Endothelial cell of umbilical vein (primary cell): Measurements from ENCODE around the gene NCOR1. TPM values are rescaled to one million over a fixed set of nuclear protein-coding genes. Genes with fewer than 3 reads are reported as not detected.
"Not testable (repeated sequence)": the region's sequence is repeated elsewhere in the genome, so short reads cannot be mapped to it uniquely, and the experiment has no call there.

Experiments used
- BruUV-seq: library from RNA; stranded (reverse); fragments of 400-500 nt; replicated peaks from 2 replicates; lab custom pipeline; 2021; lab: Mats Ljungman, UMichigan
- CTCF ChIA-PET: fragments of 300-600, 350-600 bp; sonication (Branson Sonifier 250); formaldehyde crosslinking; loops from one replicate; lab custom pipeline; 2021; ENCODE audit warnings: antibody characterized with exemption, inconsistent platforms; lab: Charles Lee
- POLR2A ChIA-PET: fragments of 300-600, 350-600 bp; sonication (Branson Sonifier 250); formaldehyde crosslinking; loops from one replicate; lab custom pipeline; 2021; ENCODE audit warnings: antibody characterized with exemption, inconsistent platforms; lab: Charles Lee
- DNase-seq: peaks from one replicate; pipeline ENCODE4 v3.0.0-alpha.2; 2011; ENCODE audit warnings: low read depth, low spot score
- FAIRE-seq: peaks from 2 replicates; lab custom pipeline; 2011; peaks lifted over from hg19 to GRCh38; lab: Jason Lieb, UNC
- H2AFZ ChIP-seq: 2 replicates; pipeline ENCODE4 v1.6.0; 2012; ENCODE audit warnings: low read depth, low read length, control low read depth, inconsistent platforms
- H3K27ac ChIP-seq: 2 replicates; pipeline ENCODE4 v1.5.1; 2011; ENCODE audit warnings: low read depth, mild to moderate bottlenecking, control low read depth, low read length, moderate library complexity; ENCODE audit not compliant: insufficient read depth
- H3K27me3 ChIP-seq, 2 experiments: 2 replicates each; pipeline versions ENCODE4 v1.6.0 to v1.6.1; 2011; ENCODE audit warnings: low read length in 2 of 2, mixed read lengths in 1 of 2; ENCODE audit not compliant: control insufficient read depth in 2 of 2, insufficient read depth in 2 of 2
- H3K36me3 ChIP-seq, 2 experiments: 2 replicates in 1 of 2; 3 replicates in 1 of 2; pipeline ENCODE4 v1.5.1; 2011; ENCODE audit warnings: low read length in 2 of 2, mild to moderate bottlenecking in 1 of 2, moderate library complexity in 1 of 2; ENCODE audit not compliant: control insufficient read depth in 2 of 2, insufficient read depth in 2 of 2; ENCODE audit errors: extremely low read depth in 1 of 2
- H3K4me1 ChIP-seq: 3 replicates; pipeline ENCODE4 v1.5.1; 2011; ENCODE audit warnings: mild to moderate bottlenecking, low read length; ENCODE audit not compliant: control insufficient read depth, insufficient read depth; ENCODE audit errors: extremely low read depth
- H3K4me2 ChIP-seq: 2 replicates; pipeline ENCODE4 v1.6.1; 2011; ENCODE audit warnings: low read length, control low read depth, mixed read lengths; ENCODE audit not compliant: insufficient read depth
- H3K4me3 ChIP-seq, 3 experiments: fragments of 200-600 bp in 1 of 3; sonication (generic), shearing (Covaris generic) in 1 of 3; replicated peaks in 1 of 3; 2 replicates each; pipeline ENCODE4 v1.5.1; 2011 to 2016; ENCODE audit warnings: control low read depth in 3 of 3, low read length in 3 of 3, mild to moderate bottlenecking in 2 of 3, inconsistent platforms in 1 of 3, low read depth in 1 of 3, moderate library complexity in 1 of 3; ENCODE audit not compliant: insufficient read depth in 1 of 3
- H3K79me2 ChIP-seq: 2 replicates; pipeline ENCODE4 v1.6.0; 2012; ENCODE audit warnings: low read length, inconsistent platforms; ENCODE audit not compliant: control insufficient read depth, insufficient read depth
- H3K9ac ChIP-seq: replicated peaks from 2 replicates; pipeline ENCODE3; 2011; ENCODE audit warnings: low read length, control low read depth; ENCODE audit not compliant: insufficient read depth; ENCODE audit errors: extremely low read depth
- H3K9me1 ChIP-seq: replicated peaks from 3 replicates; pipeline ENCODE4 v1.6.0; 2011; ENCODE audit warnings: mild to moderate bottlenecking, low read length; ENCODE audit not compliant: control insufficient read depth, insufficient read depth; ENCODE audit errors: extremely low read depth
- H3K9me3 ChIP-seq: replicated peaks from 2 replicates; pipeline ENCODE4 v1.5.1; 2012; ENCODE audit warnings: low read length, inconsistent platforms; ENCODE audit not compliant: control insufficient read depth, insufficient read depth
- H4K20me1 ChIP-seq: replicated peaks from 2 replicates; pipeline ENCODE3; 2011; ENCODE audit warnings: mild to moderate bottlenecking, low read length; ENCODE audit not compliant: control insufficient read depth, insufficient read depth; ENCODE audit errors: extremely low read depth
- EZH2 ChIP-seq: IDR thresholded peaks from 2 replicates; pipeline ENCODE4 v1.6.1; 2012; ENCODE audit warnings: borderline replicate concordance, low read depth, mild to moderate bottlenecking, moderate library complexity, low read length, inconsistent platforms; ENCODE audit not compliant: severe bottlenecking
- FOS ChIP-seq: IDR thresholded peaks from 2 replicates; pipeline ENCODE4 v1.6.1; 2011; ENCODE audit warnings: mild to moderate bottlenecking, low read length, moderate library complexity, borderline replicate concordance; ENCODE audit not compliant: insufficient read depth
- GATA2 ChIP-seq: IDR thresholded peaks from 2 replicates; pipeline ENCODE4 v1.7.0; 2011; ENCODE audit warnings: low read depth, mild to moderate bottlenecking, moderate library complexity, mixed read lengths, low read length; ENCODE audit not compliant: insufficient read length, insufficient read depth
- JUN ChIP-seq: IDR thresholded peaks from 2 replicates; pipeline ENCODE4 v1.6.1; 2011; ENCODE audit warnings: borderline replicate concordance, low read depth; ENCODE audit not compliant: insufficient read length, insufficient read depth
- MYC ChIP-seq: IDR thresholded peaks from one replicate; pipeline ENCODE4 v1.6.1; 2011; ENCODE audit warnings: mild to moderate bottlenecking, low read depth, low read length
- POLR2A ChIP-seq: IDR thresholded peaks from 2 replicates; pipeline ENCODE4 v1.6.1; 2012; ENCODE audit warnings: low read depth, mild to moderate bottlenecking, control low read depth, low read length
- POLR2AphosphoS5 ChIP-seq: IDR thresholded peaks from 2 replicates; pipeline ENCODE4 v1.6.1; 2012; ENCODE audit warnings: low read depth, mild to moderate bottlenecking, control low read depth, low read length, moderate library complexity; ENCODE audit not compliant: insufficient read depth
- dilution Hi-C: fragments of 300-500 bp; cut with MboI; formaldehyde crosslinking; loops from one replicate; pipeline ENCODE4 v1.15.0; 2019; ENCODE audit warnings: low sequenced_read_pairs; ENCODE audit not compliant: extremely low pct_ligation_motif_present
- intact Hi-C: fragments of 100-400 bp; cut with micrococcal nuclease; formaldehyde crosslinking; loops from one replicate; pipeline ENCODE4 v1.10.0; 2022
- polyA plus RNA-seq, 4 experiments: library from polyadenylated mRNA; depleted of rRNA in 3 of 4; stranded (reverse) in 3 of 4; unstranded in 1 of 4; fragments of >200 nt; gene quantifications; 2 replicates each; pipeline versions ENCODE4 v1.2.1 to v1.2.3, GENCODE V29; 2011 to 2012; ENCODE audit warnings: missing spikeins in 1 of 4
- total RNA-seq: library from RNA; stranded (reverse); gene quantifications from 2 replicates; pipeline ENCODE4 v1.2.3, GENCODE V29; 2021
- TF ChIP-seq, protein P1 (sequence below), 2 donors: IDR thresholded peaks; 1 replicate in 1 of 2; 2 replicates in 1 of 2; pipeline ENCODE4 v1.5.1; 2011; ENCODE audit warnings: low read length in 2 of 2, mild to moderate bottlenecking in 2 of 2, moderate library complexity in 2 of 2, control low read depth in 1 of 2, inconsistent platforms in 1 of 2, low read depth in 1 of 2; ENCODE audit not compliant: insufficient read depth in 1 of 2; ENCODE audit errors: extremely low read depth in 1 of 2
- TF ChIP-seq, protein P2 (sequence below): IDR thresholded peaks from 2 replicates; pipeline ENCODE4 v1.6.1; 2011; ENCODE audit not compliant: insufficient read depth, insufficient read length

NCOR1 gene
- total and polyA plus RNA-seq, 2 donors (not counting 3 experiments of a cell fraction or from before 2014, with no cell fraction given) = 90.0 to 134 TPM

DNA sequence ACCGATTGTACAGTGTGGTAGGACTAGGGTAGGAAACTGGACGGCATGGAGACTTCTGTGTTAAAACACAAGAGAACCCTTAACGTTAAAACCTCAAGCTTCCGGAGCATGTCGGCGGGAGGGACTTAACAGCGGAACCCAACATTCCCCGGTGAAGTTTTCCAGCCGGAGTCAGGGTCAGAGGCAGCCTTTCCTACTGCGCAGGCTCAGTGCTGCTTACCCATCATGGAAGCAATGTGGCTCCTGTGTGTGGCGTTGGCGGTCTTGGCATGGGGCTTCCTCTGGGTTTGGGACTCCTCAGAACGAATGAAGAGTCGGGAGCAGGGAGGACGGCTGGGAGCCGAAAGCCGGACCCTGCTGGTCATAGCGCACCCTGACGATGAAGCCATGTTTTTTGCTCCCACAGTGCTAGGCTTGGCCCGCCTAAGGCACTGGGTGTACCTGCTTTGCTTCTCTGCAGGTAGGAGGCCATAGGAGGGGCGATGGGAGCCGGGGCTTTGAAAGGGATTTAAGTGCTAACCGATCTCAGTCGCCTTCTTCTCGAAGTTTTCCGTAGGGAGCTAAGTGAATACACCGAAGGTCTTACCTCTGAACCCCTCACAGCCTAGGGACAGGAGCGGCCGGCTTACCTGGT is 1.8 kb upstream of the NCOR1 start, which contains the start of gene PIGL:
Gene PIGL (plus strand): TSS at position 209 of the 634 bp plus-strand sequence. CDS start 17 bp downstream, at position 226.
- dilution Hi-C loops (no loop called here), intact Hi-C loops (no loop called here)
- Histone ChIP-seq H4K20me1 (peaks cover 3% of the 10 kb centered on the region), H3K9me3 (no peaks in the 10 kb centered on the region), H3K4me3 (peak within 1 kb of the TSS; percentile 64 to 96 (median 86)), H3K4me2 (peak within 1 kb of the TSS; percentile 99), H3K27me3 (no peaks in the 10 kb centered on the region), H3K27ac (peak within 1 kb of the TSS; percentile 84), H3K36me3 (no peaks in the 10 kb centered on the region), H2AFZ (peak within 1 kb of the TSS; percentile 77), H3K9ac (peak within 1 kb of the TSS; percentile 93), H3K9me1 (no peaks in the 10 kb centered on the region), H3K79me2 (peaks cover 64% of the 10 kb centered on the region), H3K4me1 (peaks cover 22% of the 10 kb centered on the region)
- DNase-seq (peak; percentile 95), FAIRE-seq (peak; percentile 86)
- TSS peak; percentile 65 for BruUV-seq
- ChIA-PET POLR2A (interaction anchor here (0.8 kb wide), 1 partner anchor 67 kb away, joined by 4 read pairs; no protein-coding TSS in a partner anchor), CTCF (interaction anchor here (0.9 to 3.9 kb wide), 4 partner anchors 13 to 136 kb away, joined by 3 to 13 read pairs (median 6); partner anchors contain the start of gene CENPV)
- TF ChIP-seq MYC = peak; percentile 87
- peak; percentile 93 for TF ChIP-seq POLR2AphosphoS5
- TF ChIP-seq, protein P1, sequence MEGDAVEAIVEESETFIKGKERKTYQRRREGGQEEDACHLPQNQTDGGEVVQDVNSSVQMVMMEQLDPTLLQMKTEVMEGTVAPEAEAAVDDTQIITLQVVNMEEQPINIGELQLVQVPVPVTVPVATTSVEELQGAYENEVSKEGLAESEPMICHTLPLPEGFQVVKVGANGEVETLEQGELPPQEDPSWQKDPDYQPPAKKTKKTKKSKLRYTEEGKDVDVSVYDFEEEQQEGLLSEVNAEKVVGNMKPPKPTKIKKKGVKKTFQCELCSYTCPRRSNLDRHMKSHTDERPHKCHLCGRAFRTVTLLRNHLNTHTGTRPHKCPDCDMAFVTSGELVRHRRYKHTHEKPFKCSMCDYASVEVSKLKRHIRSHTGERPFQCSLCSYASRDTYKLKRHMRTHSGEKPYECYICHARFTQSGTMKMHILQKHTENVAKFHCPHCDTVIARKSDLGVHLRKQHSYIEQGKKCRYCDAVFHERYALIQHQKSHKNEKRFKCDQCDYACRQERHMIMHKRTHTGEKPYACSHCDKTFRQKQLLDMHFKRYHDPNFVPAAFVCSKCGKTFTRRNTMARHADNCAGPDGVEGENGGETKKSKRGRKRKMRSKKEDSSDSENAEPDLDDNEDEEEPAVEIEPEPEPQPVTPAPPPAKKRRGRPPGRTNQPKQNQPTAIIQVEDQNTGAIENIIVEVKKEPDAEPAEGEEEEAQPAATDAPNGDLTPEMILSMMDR (IDR thresholded peaks at IDR 0.05; ENCODE audit: extremely low read depth in 1 of 2, insufficient read depth in 1 of 2, low read depth in 1 of 2, low read length in 2 of 2) = no peak
- TF ChIP-seq POLR2A = peak; percentile 95
- TF ChIP-seq FOS = no peak
- no peak for TF ChIP-seq JUN
- TF ChIP-seq EZH2 = no peak
- TF ChIP-seq GATA2 = no peak
- TF ChIP-seq, protein P2, sequence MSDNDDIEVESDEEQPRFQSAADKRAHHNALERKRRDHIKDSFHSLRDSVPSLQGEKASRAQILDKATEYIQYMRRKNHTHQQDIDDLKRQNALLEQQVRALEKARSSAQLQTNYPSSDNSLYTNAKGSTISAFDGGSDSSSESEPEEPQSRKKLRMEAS = peak; percentile 40

DNA sequence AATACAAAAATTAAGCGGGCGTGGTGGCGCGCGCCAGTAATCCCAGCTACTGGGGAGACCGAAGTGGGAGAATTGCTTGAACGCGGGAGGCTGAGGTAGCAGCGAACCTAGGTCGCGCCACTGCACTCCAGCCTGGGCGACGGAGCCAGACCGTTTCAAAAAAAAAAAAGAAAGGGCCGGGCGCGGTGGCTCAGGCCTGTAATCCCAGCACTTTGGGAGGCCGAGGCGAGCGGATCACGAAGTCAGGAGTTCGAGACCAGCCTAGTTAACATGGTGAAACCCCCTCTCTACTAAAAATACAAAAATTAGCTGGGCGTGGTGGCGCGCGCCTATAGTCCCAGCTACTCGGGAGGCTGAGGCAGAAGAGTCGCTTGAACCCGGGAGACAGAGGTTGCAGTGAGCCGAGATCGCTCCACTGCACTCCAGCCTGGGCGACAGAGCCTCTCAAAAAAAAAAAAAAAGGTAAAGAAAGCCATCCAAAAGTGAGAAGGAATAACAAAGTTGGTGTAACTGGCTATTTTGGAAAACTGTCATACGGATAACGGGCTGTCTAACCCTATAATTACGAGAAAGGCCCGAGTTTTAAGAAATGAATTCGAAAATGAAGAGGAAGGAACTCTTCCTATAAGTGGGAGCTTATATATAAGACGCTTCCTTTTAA is 1.1 kb upstream of the NCOR1 start:
- POLR2A ChIA-PET = interaction anchor here (0.5 to 0.8 kb wide), 2 partner anchors 66 to 68 kb away, joined by 3 to 4 read pairs; no protein-coding TSS in a partner anchor
- Histone ChIP-seq H3K4me2 (peak overlapping the region; percentile 99), H3K4me1 (peaks cover 22% of the 10 kb centered on the region), H3K9ac (peak overlapping the region; percentile 81), H3K4me3 (peak overlapping the region in 2 of 3 experiments; percentile 78 to 89), H3K27ac (peak overlapping the region; percentile 84), H2AFZ (peak overlapping the region; percentile 77), H3K79me2 (peaks cover 70% of the 10 kb centered on the region)
- H4K20me1 ChIP-seq, H3K9me1 ChIP-seq, FAIRE-seq, H3K36me3 ChIP-seq, BruUV-seq, dilution Hi-C loops, intact Hi-C loops, DNase-seq, H3K27me3 ChIP-seq, H3K9me3 ChIP-seq: not testable (repeated sequence)
- CTCF ChIA-PET = interaction anchor here (0.9 to 3.9 kb wide), 7 partner anchors 14 to 137 kb away, joined by 3 to 13 read pairs (median 4); partner anchors contain the start of gene CENPV
